GM12891 (cell line): ENCODE results near the gene SLN.

ENCODE experiments used
- PAX5 ChIP-seq: IDR thresholded peaks from 2 replicates; pipeline ENCODE4 v1.6.1; 2011; ENCODE audit warnings: low read length, moderate library complexity, mild to moderate bottlenecking; ENCODE audit not compliant: insufficient read depth, severe bottlenecking
- POLR2A ChIP-seq: IDR thresholded peaks from 2 replicates; pipeline ENCODE4 v1.6.1; 2011; ENCODE audit warnings: low read depth, low read length, control low read depth
- POLR2AphosphoS5 ChIP-seq: IDR thresholded peaks from 2 replicates; pipeline ENCODE4 v1.6.1; 2011; ENCODE audit warnings: low read depth, low read length, control low read depth
- POU2F2 ChIP-seq: IDR thresholded peaks from 2 replicates; pipeline ENCODE4 v1.6.1; 2011; ENCODE audit warnings: low read depth, mild to moderate bottlenecking, control low read depth, low read length, moderate library complexity
- SPI1 ChIP-seq: IDR thresholded peaks from 2 replicates; pipeline ENCODE4 v1.6.1; 2011; ENCODE audit warnings: low read depth, low read length, control low read depth
- TAF1 ChIP-seq: IDR thresholded peaks from 2 replicates; pipeline ENCODE4 v1.6.1; 2011; ENCODE audit warnings: low read depth, low read length, control low read depth

DNA sequence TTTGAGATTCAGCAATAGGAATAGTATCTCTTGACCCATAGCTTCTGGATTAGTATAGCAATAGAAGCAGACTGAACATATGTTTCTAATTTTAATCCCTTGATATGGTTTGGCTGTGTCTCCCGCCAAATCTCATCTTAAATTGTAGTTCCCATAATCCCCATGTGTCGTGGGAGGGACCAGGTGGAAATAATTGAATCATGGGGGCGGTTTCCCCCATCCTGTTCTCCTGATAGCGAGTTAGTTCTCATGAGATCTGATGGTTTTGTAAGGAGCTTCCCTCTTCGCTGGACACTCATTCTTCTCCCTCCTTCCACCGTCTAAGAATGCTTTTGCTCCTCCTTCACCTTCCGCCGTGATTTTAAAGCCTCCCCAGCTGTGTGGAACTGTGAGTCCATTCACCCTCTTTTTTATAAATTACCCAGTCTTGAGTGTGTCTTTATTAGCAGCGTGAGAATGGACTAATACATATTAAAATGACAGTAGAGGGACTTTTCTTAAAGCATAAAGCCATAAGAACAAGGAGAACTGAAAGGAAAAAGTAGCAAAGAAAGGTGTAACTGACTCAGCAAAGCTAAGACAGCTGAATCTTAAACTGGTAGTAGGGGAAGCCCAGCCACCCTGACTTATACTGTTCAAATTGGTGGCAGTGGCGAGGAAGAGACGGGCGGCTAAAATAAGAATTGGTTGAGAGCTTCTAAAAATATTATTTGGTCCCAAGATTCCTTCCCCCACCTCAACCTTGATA is 20.3 kb upstream of the SLN start:
- TF ChIP-seq POLR2A (no peak), TAF1 (no peak), POLR2AphosphoS5 (no peak), POU2F2 (no peak), PAX5 (no peak), SPI1 (peak; percentile 46; the same call in 1 of the 2 replicates)
